GM23338 (cell line): ENCODE results near the gene CCN6. TPM values are rescaled to one million over a fixed set of nuclear protein-coding genes. Genes with fewer than 3 reads are reported as not detected.

Source experiments
- ATAC-seq: fragments of 200-7000 bp; cut with Tn5 transposase; 3 replicates; pipeline ENCODE4 v1.9.1; 2020
- DNase-seq: peaks from one replicate; pipeline ENCODE4 v3.0.0-alpha.2; 2015; ENCODE audit warnings: low spot score
- H2AFZ ChIP-seq: fragments of 200-600 bp; sonication (generic); 2 replicates; pipeline ENCODE4 v1.8.0; 2016; ENCODE audit warnings: antibody characterized with exemption, mild to moderate bottlenecking, moderate library complexity
- H3F3A ChIP-seq: fragments of 200-600 bp; sonication (generic); replicated peaks from 2 replicates; pipeline ENCODE4 v1.8.0; 2017; ENCODE audit warnings: antibody characterized with exemption, mixed run types, low read depth
- H3K27ac ChIP-seq: fragments of 200-600 bp; sonication (generic); 2 replicates; pipeline ENCODE4 v1.6.1; 2016; ENCODE audit warnings: low read depth
- H3K27me3 ChIP-seq: fragments of 200-600 bp; sonication (generic); 2 replicates; pipeline ENCODE4 v1.8.0; 2016; ENCODE audit warnings: mild to moderate bottlenecking, mixed run types, moderate library complexity; ENCODE audit not compliant: insufficient read depth
- H3K36me3 ChIP-seq: fragments of 200-600 bp; sonication (generic); 2 replicates; pipeline ENCODE4 v1.8.0; 2016; ENCODE audit warnings: mild to moderate bottlenecking; ENCODE audit not compliant: insufficient read depth
- H3K4me1 ChIP-seq: fragments of 200-600 bp; sonication (generic); 2 replicates; pipeline ENCODE4 v1.8.0; 2016; ENCODE audit warnings: mild to moderate bottlenecking, moderate library complexity; ENCODE audit not compliant: insufficient read depth
- H3K4me2 ChIP-seq: fragments of 200-600 bp; sonication (generic); 2 replicates; pipeline ENCODE4 v1.7.1; 2017; ENCODE audit warnings: mixed run types
- H3K4me3 ChIP-seq: fragments of 200-600 bp; sonication (generic); 2 replicates; pipeline ENCODE4 v1.6.1; 2016; ENCODE audit warnings: mixed run types
- H3K79me2 ChIP-seq: fragments of 200-600 bp; sonication (generic); replicated peaks from 2 replicates; pipeline ENCODE4 v1.8.0; 2017; ENCODE audit warnings: mild to moderate bottlenecking; ENCODE audit not compliant: insufficient read depth
- H3K9me2 ChIP-seq: fragments of 200-600 bp; sonication (generic); 2 replicates; pipeline ENCODE4 v1.8.0; 2017; ENCODE audit not compliant: insufficient read depth
- H4K20me1 ChIP-seq: fragments of 200-600 bp; sonication (generic); replicated peaks from 2 replicates; pipeline ENCODE4 v1.8.0; 2017; ENCODE audit warnings: mild to moderate bottlenecking; ENCODE audit not compliant: insufficient read depth
- H3K27ac Mint-ChIP-seq: 2 replicates; pipeline ENCODE4 v1.8.0; 2020; ENCODE audit warnings: inconsistent platforms, mild to moderate bottlenecking, moderate library complexity, mixed read lengths
- H3K27me3 Mint-ChIP-seq: 3 replicates; pipeline ENCODE4 v1.8.0; 2022; ENCODE audit warnings: low read depth, mild to moderate bottlenecking, moderate library complexity, mixed read lengths, inconsistent platforms; ENCODE audit not compliant: insufficient read depth, poor library complexity
- H3K36me3 Mint-ChIP-seq: 3 replicates; pipeline ENCODE4 v1.8.0; 2021; ENCODE audit warnings: low read depth, mild to moderate bottlenecking, inconsistent platforms, moderate library complexity, mixed read lengths
- H3K4me1 Mint-ChIP-seq: 3 replicates; pipeline ENCODE4 v1.8.0; 2020; ENCODE audit warnings: mild to moderate bottlenecking, inconsistent platforms, mixed read lengths
- H3K4me3 Mint-ChIP-seq: 3 replicates; pipeline ENCODE4 v1.8.0; 2021; ENCODE audit warnings: moderate library complexity, mild to moderate bottlenecking, inconsistent platforms, mixed read lengths
- H3K9me3 Mint-ChIP-seq: 3 replicates; pipeline ENCODE4 v1.8.0; 2020; ENCODE audit warnings: moderate library complexity, mild to moderate bottlenecking, inconsistent platforms, mixed read lengths
- CREB1 ChIP-seq: fragments of 250-450 bp; sonication (Bioruptor Pico); IDR thresholded peaks from 2 replicates; pipeline ENCODE4 v1.5.0; 2020; ENCODE audit warnings: low read depth, mild to moderate bottlenecking, moderate library complexity
- CTCF ChIP-seq, 2 experiments: fragments of 200-600 bp in 1 of 2; sonication (generic) in 1 of 2; conservative IDR thresholded peaks; 2 replicates each; pipeline versions ENCODE4 v1.5.1 to v1.6.1; 2016 to 2017; ENCODE audit warnings: antibody characterized with exemption in 2 of 2, low read depth in 2 of 2, mild to moderate bottlenecking in 2 of 2, moderate library complexity in 1 of 2
- EZH2 ChIP-seq: fragments of 200-600 bp; sonication (generic); IDR thresholded peaks from one replicate; pipeline ENCODE4 v1.8.0; 2017; ENCODE audit warnings: antibody characterized with exemption, mild to moderate bottlenecking, low read depth; ENCODE audit not compliant: unreplicated experiment
- EZH2phosphoT487 ChIP-seq: fragments of 200-600 bp; sonication (generic); IDR thresholded peaks from one replicate; pipeline ENCODE4 v1.8.1; 2018; ENCODE audit warnings: antibody characterized with exemption; ENCODE audit not compliant: unreplicated experiment
- JUNB ChIP-seq: IDR thresholded peaks from one replicate; pipeline ENCODE4 v1.6.1; 2016; ENCODE audit warnings: antibody characterized with exemption; ENCODE audit not compliant: unreplicated experiment
- NANOG ChIP-seq: IDR thresholded peaks from 2 replicates; pipeline ENCODE4 v1.6.1; 2016; ENCODE audit warnings: antibody characterized with exemption, borderline replicate concordance
- POLR2AphosphoS5 ChIP-seq: IDR thresholded peaks from 2 replicates; pipeline ENCODE4 v1.6.1; 2016; ENCODE audit warnings: antibody characterized with exemption, low read depth
- STAT1 ChIP-seq: IDR thresholded peaks from one replicate; pipeline ENCODE4 v1.6.1; 2016; ENCODE audit warnings: antibody characterized with exemption; ENCODE audit not compliant: unreplicated experiment
- ZNF114 ChIP-seq: fragments of 250-450 bp; sonication (Bioruptor Pico); IDR thresholded peaks from 2 replicates; pipeline ENCODE4 v1.5.0; 2020; ENCODE audit warnings: mild to moderate bottlenecking, moderate library complexity
- ZNF331 ChIP-seq: fragments of 250-450 bp; sonication (Bioruptor Pico); IDR thresholded peaks from 2 replicates; pipeline ENCODE4 v1.5.0; 2020; ENCODE audit warnings: low read depth, mild to moderate bottlenecking, moderate library complexity
- ZNF462 ChIP-seq: fragments of 250-450 bp; sonication (Bioruptor Pico); IDR thresholded peaks from 2 replicates; pipeline ENCODE4 v1.5.0; 2020; ENCODE audit warnings: mild to moderate bottlenecking, moderate library complexity
- polyA plus RNA-seq: library from polyadenylated mRNA; unstranded; fragments of >200 nt; fragmentation: Nextera tagmentation; extraction: Ambion mirVana; gene quantifications from 2 replicates; pipeline ENCODE4 v1.2.1, GENCODE V29; 2016
- total RNA-seq: library from RNA; depleted of rRNA; stranded (reverse); fragments of >200 nt; shearing (Covaris generic); gene quantifications from 2 replicates; pipeline ENCODE4 v1.2.3, GENCODE V29; 2014
- TF ChIP-seq, protein P1 (sequence below): IDR thresholded peaks from 2 replicates; pipeline ENCODE4 v1.6.1; 2016; ENCODE audit warnings: antibody characterized with exemption
- TF ChIP-seq, protein P2 (sequence below): IDR thresholded peaks from one replicate; pipeline ENCODE4 v1.6.1; 2018; ENCODE audit warnings: antibody characterized with exemption; ENCODE audit not compliant: unreplicated experiment

CCN6 gene
- total and polyA plus RNA-seq, 2 experiments from 2014 or later: 0.65 TPM; not detected in 1

DNA sequence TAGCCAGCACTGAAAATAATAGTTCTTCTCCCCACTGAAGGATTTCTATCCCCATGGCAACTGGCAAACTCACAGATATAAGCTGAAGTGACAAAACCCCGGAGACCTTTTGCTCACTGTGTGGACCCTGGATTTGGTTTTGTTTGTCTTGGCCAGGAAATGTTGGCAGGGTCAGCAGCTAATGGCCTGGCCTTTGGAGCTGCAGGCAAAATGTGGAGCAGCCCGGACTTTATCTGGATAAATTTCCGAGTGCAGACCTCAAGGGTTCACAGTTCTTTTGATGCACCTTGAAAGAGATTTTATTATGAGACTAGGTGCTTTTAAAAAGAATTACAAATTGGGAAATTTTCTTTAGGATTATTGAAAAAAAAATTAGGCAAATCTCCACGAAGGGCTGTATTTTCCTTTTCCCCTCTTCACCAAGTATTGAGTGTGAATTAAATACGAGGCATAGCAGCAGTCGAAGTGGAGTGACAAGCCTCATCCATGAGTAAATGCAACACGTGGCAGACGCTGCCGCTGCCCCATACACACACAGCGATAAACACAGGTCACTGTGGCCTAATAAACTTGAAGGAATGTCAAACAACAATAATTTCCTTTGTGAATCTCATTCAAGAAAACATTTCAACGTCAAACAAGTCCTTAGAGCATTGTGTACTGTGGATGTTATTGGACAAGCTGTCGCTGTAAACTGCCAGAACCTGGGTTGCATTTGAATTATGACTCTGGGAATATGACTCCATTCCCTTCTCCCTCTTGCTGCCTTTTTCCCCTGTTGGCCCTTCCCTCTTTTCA, 35.1 kb upstream of the CCN6 start:
- Histone ChIP-seq H3K27ac (no peak overlapping the region), H3K4me2 (no peak overlapping the region), H2AFZ (no peak overlapping the region), H3K4me3 (no peak overlapping the region), H3K79me2 (no peaks in the 10 kb centered on the region), H3K9me2 (no peaks in the 10 kb centered on the region; the same call in 1 of the 2 replicates), H3K36me3 (no peaks in the 10 kb centered on the region), H3K27me3 (no peaks in the 10 kb centered on the region), H3K4me1 (no peaks in the 10 kb centered on the region), H3F3A (no peaks in the 10 kb centered on the region), H4K20me1 (no peaks in the 10 kb centered on the region)
- DNase-seq (no peak), ATAC-seq (no peak)
- Mint-ChIP-seq H3K27ac (no peak overlapping the region), H3K27me3 (no peaks in the 10 kb centered on the region), H3K36me3 (no peaks in the 10 kb centered on the region; the same call in 2 of the 3 replicates), H3K9me3 (peaks cover 4% of the 10 kb centered on the region; the same call in 1 of the 3 replicates), H3K4me1 (0 out of 3 replicates have a peak, but pooled peaks cover 2% of the 10 kb centered on the region), H3K4me3 (no peak overlapping the region)
- no peak for TF ChIP-seq STAT1
- no peak for TF ChIP-seq CREB1 (CRISPR knock-in tag)
- no peak for TF ChIP-seq EZH2phosphoT487
- TF ChIP-seq CTCF (conservative IDR thresholded peaks at IDR 0.05; ENCODE audit: low read depth in 2 of 2): no peak
- TF ChIP-seq EZH2: no peak
- TF ChIP-seq ZNF331 (CRISPR knock-in tag): no peak
- TF ChIP-seq, protein P1, sequence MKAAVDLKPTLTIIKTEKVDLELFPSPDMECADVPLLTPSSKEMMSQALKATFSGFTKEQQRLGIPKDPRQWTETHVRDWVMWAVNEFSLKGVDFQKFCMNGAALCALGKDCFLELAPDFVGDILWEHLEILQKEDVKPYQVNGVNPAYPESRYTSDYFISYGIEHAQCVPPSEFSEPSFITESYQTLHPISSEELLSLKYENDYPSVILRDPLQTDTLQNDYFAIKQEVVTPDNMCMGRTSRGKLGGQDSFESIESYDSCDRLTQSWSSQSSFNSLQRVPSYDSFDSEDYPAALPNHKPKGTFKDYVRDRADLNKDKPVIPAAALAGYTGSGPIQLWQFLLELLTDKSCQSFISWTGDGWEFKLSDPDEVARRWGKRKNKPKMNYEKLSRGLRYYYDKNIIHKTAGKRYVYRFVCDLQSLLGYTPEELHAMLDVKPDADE: no peak
- no peak for TF ChIP-seq POLR2AphosphoS5
- TF ChIP-seq ZNF462 (CRISPR knock-in tag): no peak
- TF ChIP-seq, protein P2, sequence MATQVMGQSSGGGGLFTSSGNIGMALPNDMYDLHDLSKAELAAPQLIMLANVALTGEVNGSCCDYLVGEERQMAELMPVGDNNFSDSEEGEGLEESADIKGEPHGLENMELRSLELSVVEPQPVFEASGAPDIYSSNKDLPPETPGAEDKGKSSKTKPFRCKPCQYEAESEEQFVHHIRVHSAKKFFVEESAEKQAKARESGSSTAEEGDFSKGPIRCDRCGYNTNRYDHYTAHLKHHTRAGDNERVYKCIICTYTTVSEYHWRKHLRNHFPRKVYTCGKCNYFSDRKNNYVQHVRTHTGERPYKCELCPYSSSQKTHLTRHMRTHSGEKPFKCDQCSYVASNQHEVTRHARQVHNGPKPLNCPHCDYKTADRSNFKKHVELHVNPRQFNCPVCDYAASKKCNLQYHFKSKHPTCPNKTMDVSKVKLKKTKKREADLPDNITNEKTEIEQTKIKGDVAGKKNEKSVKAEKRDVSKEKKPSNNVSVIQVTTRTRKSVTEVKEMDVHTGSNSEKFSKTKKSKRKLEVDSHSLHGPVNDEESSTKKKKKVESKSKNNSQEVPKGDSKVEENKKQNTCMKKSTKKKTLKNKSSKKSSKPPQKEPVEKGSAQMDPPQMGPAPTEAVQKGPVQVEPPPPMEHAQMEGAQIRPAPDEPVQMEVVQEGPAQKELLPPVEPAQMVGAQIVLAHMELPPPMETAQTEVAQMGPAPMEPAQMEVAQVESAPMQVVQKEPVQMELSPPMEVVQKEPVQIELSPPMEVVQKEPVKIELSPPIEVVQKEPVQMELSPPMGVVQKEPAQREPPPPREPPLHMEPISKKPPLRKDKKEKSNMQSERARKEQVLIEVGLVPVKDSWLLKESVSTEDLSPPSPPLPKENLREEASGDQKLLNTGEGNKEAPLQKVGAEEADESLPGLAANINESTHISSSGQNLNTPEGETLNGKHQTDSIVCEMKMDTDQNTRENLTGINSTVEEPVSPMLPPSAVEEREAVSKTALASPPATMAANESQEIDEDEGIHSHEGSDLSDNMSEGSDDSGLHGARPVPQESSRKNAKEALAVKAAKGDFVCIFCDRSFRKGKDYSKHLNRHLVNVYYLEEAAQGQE: no peak
- no peak for TF ChIP-seq JUNB
- no peak for TF ChIP-seq NANOG
- TF ChIP-seq ZNF114: no peak
